IMR-90 (cell line): Measurements from ENCODE around the gene SAT1. TPM values are rescaled to one million over a fixed set of nuclear protein-coding genes. Genes with fewer than 3 reads are reported as not detected.

ENCODE experiments used
- ATAC-seq: fragments of 200-7000 bp; cut with Tn5 transposase; 2 replicates; pipeline ENCODE4 v1.9.1; 2020; ENCODE audit warnings: low read depth, mild to moderate bottlenecking, moderate library complexity
- BruUV-seq: library from RNA; stranded (reverse); fragments of 400-500 nt; replicated peaks from 2 replicates; lab custom pipeline; 2021; lab: Mats Ljungman, UMichigan
- CTCF ChIA-PET: fragments of 300-600 bp; formaldehyde crosslinking; extraction: SDS; loops from one replicate; lab custom pipeline; 2021; ENCODE audit warnings: antibody characterized with exemption; lab: Yijun Ruan, JAX
- POLR2A ChIA-PET: fragments of 300-600 bp; sonication (Branson Sonifier 250); formaldehyde crosslinking; loops from one replicate; lab custom pipeline; 2022; ENCODE audit warnings: antibody characterized with exemption; ENCODE audit not compliant: unreplicated experiment; lab: Charles Lee
- DNase-seq: peaks from one replicate; pipeline ENCODE4 v3.0.0; 2013
- H2AFZ ChIP-seq: replicated peaks from 2 replicates; pipeline ENCODE3; 2013; ENCODE audit warnings: low read length, mild to moderate bottlenecking; ENCODE audit not compliant: poor library complexity
- H2AK5ac ChIP-seq: 2 replicates; pipeline ENCODE4 v1.6.1; 2013; ENCODE audit warnings: low read depth, low read length, inconsistent platforms
- H2AK9ac ChIP-seq: replicated peaks from 2 replicates; pipeline ENCODE3; 2013; ENCODE audit warnings: mild to moderate bottlenecking, low read depth, low read length, moderate library complexity; ENCODE audit not compliant: poor library complexity
- H2BK120ac ChIP-seq: 2 replicates; pipeline ENCODE4 v1.6.1; 2013; ENCODE audit warnings: low read depth, low read length, inconsistent platforms
- H2BK15ac ChIP-seq: 3 replicates; pipeline ENCODE4 v1.6.1; 2013; ENCODE audit warnings: low read depth, low read length, inconsistent platforms
- H2BK20ac ChIP-seq: 2 replicates; pipeline ENCODE4 v1.6.1; 2013; ENCODE audit warnings: low read depth, mild to moderate bottlenecking, inconsistent platforms, low read length, moderate library complexity
- H2BK5ac ChIP-seq: 2 replicates; pipeline ENCODE4 v1.6.1; 2013; ENCODE audit warnings: mild to moderate bottlenecking, low read depth, low read length, inconsistent platforms; ENCODE audit not compliant: poor library complexity, severe bottlenecking
- H3K14ac ChIP-seq: replicated peaks from 2 replicates; pipeline ENCODE4 v1.6.1; 2013; ENCODE audit warnings: low read depth, low read length, inconsistent platforms
- H3K18ac ChIP-seq: 2 replicates; pipeline ENCODE4 v1.6.1; 2013; ENCODE audit warnings: low read depth, low read length, control low read depth
- H3K23ac ChIP-seq: 2 replicates; pipeline ENCODE4 v1.6.1; 2013; ENCODE audit warnings: low read depth, low read length, inconsistent platforms
- H3K27ac ChIP-seq: 2 replicates; pipeline ENCODE4 v1.5.1; 2013; ENCODE audit warnings: mild to moderate bottlenecking, control low read depth, low read length; ENCODE audit not compliant: insufficient read depth
- H3K27me3 ChIP-seq: 2 replicates; pipeline ENCODE4 v1.6.1; 2013; ENCODE audit warnings: low read length; ENCODE audit not compliant: control insufficient read depth, insufficient read depth
- H3K36me3 ChIP-seq: 2 replicates; pipeline ENCODE4 v1.6.1; 2013; ENCODE audit warnings: low read length, mixed read lengths; ENCODE audit not compliant: control insufficient read depth, insufficient read depth
- H3K4ac ChIP-seq: 2 replicates; pipeline ENCODE4 v1.6.1; 2013; ENCODE audit warnings: low read depth, low read length, inconsistent platforms
- H3K4me1 ChIP-seq: 2 replicates; pipeline ENCODE4 v1.6.1; 2013; ENCODE audit warnings: low read length, mixed read lengths; ENCODE audit not compliant: control insufficient read depth, insufficient read depth
- H3K4me2 ChIP-seq: 2 replicates; pipeline ENCODE4 v1.6.1; 2013; ENCODE audit warnings: low read depth, mild to moderate bottlenecking, control low read depth, low read length, moderate library complexity
- H3K4me3 ChIP-seq: 2 replicates; pipeline ENCODE4 v1.5.1; 2013; ENCODE audit warnings: low read depth, mild to moderate bottlenecking, control low read depth, low read length, moderate library complexity; ENCODE audit not compliant: insufficient read depth
- H3K56ac ChIP-seq: 2 replicates; pipeline ENCODE4 v1.6.1; 2013; ENCODE audit warnings: low read length, inconsistent platforms; ENCODE audit not compliant: insufficient read depth; ENCODE audit errors: extremely low read depth
- H3K79me1 ChIP-seq, 2 experiments: 2 replicates each; pipeline ENCODE4 v1.6.1; 2013; ENCODE audit warnings: low read length in 2 of 2, inconsistent platforms in 1 of 2, low read depth in 1 of 2
- H3K9ac ChIP-seq: 2 replicates; pipeline ENCODE4 v1.6.1; 2013; ENCODE audit warnings: low read depth, low read length, control low read depth
- H3K9me1 ChIP-seq: 2 replicates; pipeline ENCODE4 v1.6.1; 2013; ENCODE audit warnings: low read length, inconsistent platforms; ENCODE audit not compliant: insufficient read depth
- H3K9me3 ChIP-seq: 2 replicates; pipeline ENCODE4 v1.6.1; 2013; ENCODE audit warnings: low read length; ENCODE audit not compliant: control insufficient read depth, insufficient read depth
- H4K20me1 ChIP-seq: 2 replicates; pipeline ENCODE4 v1.6.1; 2013; ENCODE audit warnings: low read length, inconsistent platforms; ENCODE audit not compliant: insufficient read depth
- H4K5ac ChIP-seq: 2 replicates; pipeline ENCODE4 v1.6.1; 2013; ENCODE audit warnings: mild to moderate bottlenecking, low read depth, low read length, control low read depth
- H4K8ac ChIP-seq, 2 experiments: 2 replicates each; pipeline ENCODE4 v1.6.1; 2013; ENCODE audit warnings: low read depth in 2 of 2, low read length in 2 of 2, control low read depth in 1 of 2, inconsistent platforms in 1 of 2
- H4K91ac ChIP-seq: 2 replicates; pipeline ENCODE4 v1.6.1; 2013; ENCODE audit warnings: low read depth, low read length, inconsistent platforms; ENCODE audit not compliant: insufficient read depth
- CEBPB ChIP-seq: IDR thresholded peaks from 2 replicates; pipeline ENCODE4 v1.6.1; 2012; ENCODE audit warnings: low read depth, low read length, improper control_type of control experiment
- CHD1 ChIP-seq: IDR thresholded peaks from 2 replicates; pipeline ENCODE4 v1.6.1; 2012; ENCODE audit warnings: low read depth, low read length, improper control_type of control experiment
- CTCF ChIP-seq: conservative IDR thresholded peaks from 2 replicates; pipeline ENCODE4 v1.5.1; 2012; ENCODE audit warnings: mild to moderate bottlenecking, low read depth, low read length, improper control_type of control experiment
- ELK1 ChIP-seq: fragments of 150-350 bp; IDR thresholded peaks from 2 replicates; pipeline ENCODE4 v1.6.1; 2016; ENCODE audit warnings: low read depth, mild to moderate bottlenecking, low read length, moderate library complexity, borderline replicate concordance
- FOS ChIP-seq: fragments of 150-350 bp; IDR thresholded peaks from 2 replicates; pipeline ENCODE4 v1.6.1; 2016; ENCODE audit warnings: low read depth, low read length
- MAFK ChIP-seq: IDR thresholded peaks from 2 replicates; pipeline ENCODE4 v1.6.1; 2012; ENCODE audit warnings: low read depth, low read length, improper control_type of control experiment
- MAZ ChIP-seq: IDR thresholded peaks from 2 replicates; pipeline ENCODE4 v1.6.1; 2012; ENCODE audit warnings: low read depth, mild to moderate bottlenecking, low read length, improper control_type of control experiment, moderate library complexity, borderline replicate concordance
- NFE2L2 ChIP-seq: fragments of 150-350 bp; IDR thresholded peaks from 2 replicates; pipeline ENCODE4 v1.6.1; 2016; ENCODE audit warnings: low read depth, mild to moderate bottlenecking, low read length
- RAD21 ChIP-seq: IDR thresholded peaks from 2 replicates; pipeline ENCODE4 v1.6.1; 2012; ENCODE audit warnings: low read length, improper control_type of control experiment
- RCOR1 ChIP-seq: IDR thresholded peaks from 2 replicates; pipeline ENCODE4 v1.6.1; 2012; ENCODE audit warnings: mild to moderate bottlenecking, low read length, improper control_type of control experiment; ENCODE audit not compliant: insufficient replicate concordance
- RFX5 ChIP-seq: IDR thresholded peaks from 2 replicates; pipeline ENCODE4 v1.8.0; 2012; ENCODE audit warnings: low read depth, mild to moderate bottlenecking, low read length, moderate library complexity
- WGBS, 2 experiments: methylation state at CpG; one replicate each; pipeline versions ENCODE4 v1.1.5 to v1.1.7; 2013; ENCODE audit warnings: missing lambda C conversion rate in 2 of 2; ENCODE audit not compliant: insufficient read length in 1 of 2; ENCODE audit errors: extremely low coverage in 2 of 2; 5-methylcytosine and 5-hydroxymethylcytosine counted together
- dilution Hi-C: fragments of 300-500 bp; cut with HindIII; formaldehyde crosslinking; loops from one replicate; pipeline ENCODE4 v1.14.3; 2018; ENCODE audit warnings: low sequenced_read_pairs; ENCODE audit not compliant: unreplicated experiment
- in situ Hi-C: fragments of 300-500 bp; cut with MboI; formaldehyde crosslinking; loops from 3 replicates; pipeline ENCODE4 v1.14.3; 2019; ENCODE audit warnings: low sequenced_read_pairs, inconsistent platforms, mixed read lengths
- intact Hi-C: fragments of 100-400 bp; cut with micrococcal nuclease; formaldehyde crosslinking; loops from 2 replicates; pipeline ENCODE4 v1.10.0; 2022
- polyA plus RNA-seq, 3 experiments: library from polyadenylated mRNA; depleted of rRNA; stranded (reverse); fragments of >200 nt; gene quantifications; 2 replicates each; pipeline ENCODE4 v1.2.3, GENCODE V29; 2012; ENCODE audit warnings: low replicate concordance in 1 of 3
- total RNA-seq: library from RNA; depleted of rRNA; stranded (reverse); fragments of >200 nt; gene quantifications from 2 replicates; pipeline ENCODE4 v1.2.3, GENCODE V29; 2012

SAT1 gene
- total and polyA plus RNA-seq, 2 of the 4 experiments (the other 2 are of a cell fraction) = 55.9 to 92.8 TPM

- Histone ChIP-seq H2BK20ac (no peak overlapping the region), H4K91ac (no peak overlapping the region), H4K20me1 (peaks cover 3% of the 10 kb centered on the region; the same call in 1 of the 2 replicates), H3K14ac (no peak overlapping the region), H3K23ac (no peak overlapping the region), H2BK5ac (no peak overlapping the region), H4K8ac (no peak overlapping the region), H2AK5ac (no peak overlapping the region), H3K36me3 (peaks cover 2% of the 10 kb centered on the region; the same call in 1 of the 2 replicates), H3K9me1 (no peaks in the 10 kb centered on the region), H3K9me3 (no peaks in the 10 kb centered on the region), H3K4me2 (no peak overlapping the region), H3K56ac (no peak overlapping the region), H3K4ac (no peak overlapping the region), H3K27ac (no peak overlapping the region), H3K9ac (no peak overlapping the region), H2BK120ac (no peak overlapping the region), H3K18ac (no peak overlapping the region), H4K5ac (no peak overlapping the region), H2BK15ac (no peak overlapping the region), H2AK9ac (no peak overlapping the region), H3K79me1 (peaks cover 0 to 5% of the 10 kb centered on the region in 2 experiments; a peak in 2 of 4 replicates), H3K4me1 (no peaks in the 10 kb centered on the region; the same call in 1 of the 2 replicates), H2AFZ (no peak overlapping the region), H3K4me3 (no peak overlapping the region), H3K27me3 (no peaks in the 10 kb centered on the region)
- dilution Hi-C loops (no loop called here), intact Hi-C loops (no loop called here), in situ Hi-C loops (loop anchor here (10.0 kb wide), 1 partner anchor 119 kb away; the partner anchor contains the start of genes APOO and CXorf58)
- ChIA-PET POLR2A (no interaction called here), CTCF (no interaction called here)
- WGBS, 2 experiments = no CpG with 5 or more reads among the region's 2 CpGs
- no TSS peak for BruUV-seq
- DNase-seq (no peak), ATAC-seq (no peak)
- TF ChIP-seq MAFK (no peak), NFE2L2 (no peak), CTCF (no peak), CHD1 (no peak), CEBPB (no peak), FOS (no peak), MAZ (no peak), ELK1 (no peak), RCOR1 (no peak), RFX5 (no peak), RAD21 (no peak)
These were observed 2.6 kb downstream of the SAT1 start for GRCh38 chrX:23785580-23785979.
